ENCODE data around the gene MTERF4.

- TF ChIP-seq BHLHE40 (IDR thresholded peaks at IDR 0.05; ENCODE audit: low read depth, low read length), result no peak
- no peak for TF ChIP-seq CTCF (conservative IDR thresholded peaks at IDR 0.05; ENCODE audit: low read depth, low read length)
- no peak for TF ChIP-seq SMC3 (IDR thresholded peaks at IDR 0.05; ENCODE audit: low read depth, low read length)
- no peak for TF ChIP-seq CHD1 (IDR thresholded peaks at IDR 0.05; ENCODE audit: low read depth, low read length)
Measured at GRCh38 chr2:241072553-241073165, 29.4 kb downstream of the MTERF4 start.

Measured in IMR-90 (cell line).